WERI-Rb-1 (cell line): ENCODE results near the gene ADGRA1.

ENCODE experiments used
- DNase-seq: peaks from one replicate; pipeline ENCODE4 v3.0.0-alpha.2; 2020
- H3K27ac ChIP-seq: fragments of 250-450 bp; sonication (Bioruptor Pico); 2 replicates; pipeline ENCODE4 v1.5.1; 2020; ENCODE audit warnings: mild to moderate bottlenecking, moderate library complexity
- H3K27me3 ChIP-seq: fragments of 250-450 bp; sonication (Bioruptor Pico); 2 replicates; pipeline ENCODE4 v1.5.1; 2021; ENCODE audit warnings: mild to moderate bottlenecking, low read depth, moderate library complexity; ENCODE audit not compliant: insufficient read depth, severe bottlenecking
- H3K36me3 ChIP-seq: fragments of 250-450 bp; sonication (Bioruptor Pico); 2 replicates; pipeline ENCODE4 v1.5.1; 2020; ENCODE audit warnings: mild to moderate bottlenecking, moderate library complexity
- H3K4me3 ChIP-seq: 2 replicates; pipeline ENCODE4 v1.5.1; 2011; ENCODE audit warnings: low read depth, mild to moderate bottlenecking, control low read depth, low read length
- H3K9me3 ChIP-seq: fragments of 250-450 bp; sonication (Bioruptor Pico); 2 replicates; pipeline ENCODE4 v1.5.1; 2021; ENCODE audit warnings: mild to moderate bottlenecking, moderate library complexity; ENCODE audit not compliant: severe bottlenecking
- CTCF ChIP-seq: IDR thresholded peaks from 2 replicates; pipeline ENCODE4 v1.5.1; 2011; ENCODE audit warnings: low read depth, mild to moderate bottlenecking, control low read depth, inconsistent platforms, low read length

Gene ADGRA1

GRCh38 chr10:133113847-133114246, 26.1 kb downstream of the ADGRA1 start:
- TF ChIP-seq CTCF = no peak
- H3K9me3 ChIP-seq = peaks cover 4% of the 10 kb centered on the region
- H3K27ac ChIP-seq = no peak overlapping the region
- no peaks in the 10 kb centered on the region for H3K27me3 ChIP-seq
- no peak overlapping the region for H3K4me3 ChIP-seq
- no peaks in the 10 kb centered on the region for H3K36me3 ChIP-seq
- no peak for DNase-seq

- Histone ChIP-seq H3K27ac (no peak overlapping the region), H3K27me3 (no peaks in the 10 kb centered on the region), H3K36me3 (no peaks in the 10 kb centered on the region), H3K4me3 (no peak overlapping the region), H3K9me3 (peaks cover 4% of the 10 kb centered on the region)
- TF ChIP-seq CTCF = no peak
- DNase-seq = no peak
Measured at GRCh38 chr10:133114251-133114650, 26.5 kb downstream of the ADGRA1 start.

GRCh38 chr10:133114726-133115452, 27.2 kb downstream of the ADGRA1 start:
- Histone ChIP-seq H3K36me3 (no peaks in the 10 kb centered on the region), H3K9me3 (peaks cover 6% of the 10 kb centered on the region), H3K27me3 (no peaks in the 10 kb centered on the region), H3K4me3 (no peak overlapping the region), H3K27ac (no peak overlapping the region)
- no peak for DNase-seq
- TF ChIP-seq CTCF = no peak

GRCh38 chr10:133115453-133115842, 27.7 kb downstream of the ADGRA1 start:
- Histone ChIP-seq H3K27ac (no peak overlapping the region), H3K4me3 (no peak overlapping the region), H3K9me3 (peaks cover 6% of the 10 kb centered on the region), H3K27me3 (no peaks in the 10 kb centered on the region), H3K36me3 (no peaks in the 10 kb centered on the region)
- no peak for DNase-seq
- no peak for TF ChIP-seq CTCF

- Histone ChIP-seq H3K27ac (no peak overlapping the region), H3K9me3 (peaks cover 2% of the 10 kb centered on the region), H3K4me3 (no peak overlapping the region), H3K36me3 (no peaks in the 10 kb centered on the region), H3K27me3 (no peaks in the 10 kb centered on the region)
- TF ChIP-seq CTCF = no peak
- DNase-seq = no peak
Measured at GRCh38 chr10:133115976-133116375, 28.3 kb downstream of the ADGRA1 start.

- no peak for DNase-seq
- Histone ChIP-seq H3K9me3 (peaks cover 2% of the 10 kb centered on the region), H3K36me3 (no peaks in the 10 kb centered on the region), H3K27ac (no peak overlapping the region), H3K27me3 (no peaks in the 10 kb centered on the region), H3K4me3 (no peak overlapping the region)
- no peak for TF ChIP-seq CTCF
Measured at GRCh38 chr10:133116455-133116854, 28.7 kb downstream of the ADGRA1 start.
